NCI-H446 treated with DMSO at 0.1 percent for 48 hours (cell line): ENCODE measurements around the gene C11orf21.

ENCODE experiments used
- DNase-seq: peaks from one replicate; lab custom pipeline; 2025; lab: John Stamatoyannopoulos, UW

The C11orf21 gene

GRCh38 chr11:2271077-2271326 is 30.7 kb downstream of the C11orf21 start:
- no peak for DNase-seq

GRCh38 chr11:2270322-2271076 is 31.2 kb downstream of the C11orf21 start, which contains the start of gene ASCL2:
Gene ASCL2, minus strand, starts transcription at chr11:2270588. Its CDS starts 256 bp downstream, at chr11:2270332.
- DNase-seq: no peak

- DNase-seq: no peak
Observed at GRCh38 chr11:2269601-2270321, 32.0 kb downstream of the C11orf21 start.

GRCh38 chr11:2268729-2269600 is 32.8 kb downstream of the C11orf21 start:
- no peak for DNase-seq

- no peak for DNase-seq
Observed at GRCh38 chr11:2267851-2268728, 33.6 kb downstream of the C11orf21 start.

- DNase-seq: no peak
Observed at GRCh38 chr11:2267306-2267850, 34.3 kb downstream of the C11orf21 start.

- DNase-seq: no peak
Observed at GRCh38 chr11:2266586-2267305, 35.0 kb downstream of the C11orf21 start.

- DNase-seq: no peak
Observed at GRCh38 chr11:2265854-2266585, 35.7 kb downstream of the C11orf21 start.

- no peak for DNase-seq
Observed at GRCh38 chr11:2265396-2265795, 36.3 kb downstream of the C11orf21 start.

- no peak for DNase-seq
Observed at GRCh38 chr11:2264366-2265053, 37.2 kb downstream of the C11orf21 start.

GRCh38 chr11:2263724-2264360 is 37.9 kb downstream of the C11orf21 start:
- no peak for DNase-seq

GRCh38 chr11:2263071-2263565 is 38.6 kb downstream of the C11orf21 start:
- no peak for DNase-seq

GRCh38 chr11:2262301-2263070 is 39.2 kb downstream of the C11orf21 start:
- no peak for DNase-seq

GRCh38 chr11:2261436-2262230 is 40.1 kb downstream of the C11orf21 start:
- DNase-seq: no peak

- DNase-seq: no peak
Observed at GRCh38 chr11:2260491-2261364, 41.0 kb downstream of the C11orf21 start.

GRCh38 chr11:2259897-2260451 is 41.7 kb downstream of the C11orf21 start:
- DNase-seq: no peak
